ENCODE measurements around the gene ABO. TPM values are rescaled to one million over a fixed set of nuclear protein-coding genes. Genes with fewer than 3 reads are reported as not detected.
"Not testable (repeated sequence)": the region's sequence is repeated elsewhere in the genome, so short reads cannot be mapped to it uniquely, and the experiment has no call there.

ABO gene
- polyA plus RNA-seq, 10 donors: 0.31 to 4.5 (median 1.9) TPM

DNA sequence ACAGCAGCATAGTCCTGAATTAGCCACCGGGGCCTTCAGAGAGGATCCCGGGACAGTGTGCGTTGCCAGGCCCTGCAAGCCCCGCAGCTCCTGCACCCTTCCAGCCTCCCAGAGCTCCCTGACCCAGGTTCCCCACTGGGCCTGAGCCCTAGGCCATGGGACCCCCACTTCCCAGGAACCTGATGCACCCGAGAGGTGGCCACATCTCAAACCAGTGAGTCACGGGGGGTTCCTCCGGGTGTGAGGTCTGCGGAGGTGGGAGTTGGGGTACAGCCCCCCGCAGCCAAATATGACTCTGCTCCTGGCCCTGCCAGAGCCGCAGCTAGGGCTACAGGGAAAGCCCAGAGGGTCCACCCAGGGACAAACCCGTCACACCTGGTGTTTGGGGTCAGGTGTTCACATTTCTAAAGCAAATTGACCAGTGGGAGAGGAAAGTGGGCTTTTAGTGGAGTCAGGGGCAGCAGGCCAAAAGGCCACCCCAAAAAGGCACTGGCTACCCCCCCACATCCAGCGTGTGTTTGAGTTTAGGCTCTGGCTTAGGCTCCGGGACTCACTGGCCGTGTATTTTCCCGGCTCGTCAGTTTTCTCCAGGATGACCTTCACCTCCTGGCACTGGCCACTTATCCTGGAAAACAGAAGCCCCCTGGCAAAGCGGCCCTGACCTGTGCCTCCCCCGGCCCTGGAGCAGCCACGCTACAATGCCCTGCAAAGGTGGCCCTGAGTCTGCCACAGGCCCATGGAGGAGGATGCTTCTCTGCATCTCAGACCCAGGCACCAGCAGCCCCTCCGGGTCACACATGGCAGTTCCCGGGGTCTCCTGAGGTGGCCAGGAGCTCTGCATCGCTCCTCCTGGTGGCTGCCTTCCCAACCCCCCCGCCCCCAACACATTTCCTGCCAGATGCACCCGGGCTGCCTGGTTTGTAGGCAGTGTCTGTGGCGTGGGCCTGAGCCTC, 48.5 kb downstream of the ABO start:
- no peak for DNase-seq

DNA sequence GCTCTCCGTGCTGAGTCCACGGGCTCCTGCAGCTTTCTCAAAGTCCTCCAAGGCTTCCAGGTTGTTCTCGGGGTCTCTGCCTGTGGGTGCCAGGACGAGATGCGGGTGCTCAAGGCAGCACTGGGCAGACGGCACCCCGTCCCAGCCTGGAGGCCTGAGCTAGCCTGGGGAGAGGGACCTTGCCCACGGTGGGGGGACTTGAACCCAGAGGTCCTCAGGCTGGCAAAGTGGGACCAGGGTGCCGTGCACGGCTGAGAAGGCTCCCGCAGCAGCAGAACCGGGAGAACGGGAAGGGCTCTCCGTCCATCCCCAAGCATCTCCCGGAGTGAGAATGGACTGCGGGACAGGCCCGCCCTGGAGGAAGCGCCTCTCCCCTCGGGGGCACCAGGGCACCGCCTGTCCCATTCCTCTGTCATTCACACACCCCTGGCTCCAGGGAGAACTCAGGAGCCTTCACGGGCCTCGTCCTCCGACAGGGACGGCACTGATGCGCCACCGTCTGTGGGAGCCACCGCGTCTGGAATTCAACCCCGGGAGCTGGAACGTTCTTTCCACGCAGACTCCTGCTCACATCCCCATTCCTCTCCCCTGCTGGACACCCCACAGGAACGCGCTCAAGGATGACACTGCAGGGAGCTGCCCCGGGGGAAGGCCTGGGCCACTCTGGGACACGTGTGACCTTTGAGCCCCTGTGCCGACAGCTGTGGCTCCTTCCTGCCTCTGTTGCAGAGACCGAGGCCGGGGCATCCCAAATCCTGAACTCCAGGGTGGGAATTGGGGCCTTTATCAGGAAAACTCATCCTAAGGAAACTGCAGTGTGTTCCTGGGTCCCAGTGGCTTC, 49.6 kb downstream of the ABO start:
- DNase-seq: no peak

DNA sequence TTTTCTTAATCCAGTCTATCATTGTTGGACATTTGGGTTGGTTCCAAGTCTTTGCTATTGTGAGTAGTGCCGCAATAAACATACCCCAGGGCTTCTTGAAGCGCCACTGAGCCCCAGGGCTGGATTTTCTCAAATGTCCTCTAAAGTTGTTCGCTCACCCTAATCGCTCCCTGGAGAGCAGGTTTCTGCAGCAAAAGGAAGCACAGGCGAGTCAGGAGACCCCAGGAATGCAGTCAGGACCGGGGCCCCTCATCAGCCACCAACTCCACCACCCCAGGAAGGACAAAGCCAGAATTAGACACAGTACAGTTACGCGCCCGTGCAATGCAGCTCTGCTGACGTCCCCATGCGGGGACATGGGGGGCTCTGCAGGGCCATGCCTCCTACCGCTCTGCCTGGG, 50.2 kb downstream of the ABO start:
- DNase-seq: no peak

DNA sequence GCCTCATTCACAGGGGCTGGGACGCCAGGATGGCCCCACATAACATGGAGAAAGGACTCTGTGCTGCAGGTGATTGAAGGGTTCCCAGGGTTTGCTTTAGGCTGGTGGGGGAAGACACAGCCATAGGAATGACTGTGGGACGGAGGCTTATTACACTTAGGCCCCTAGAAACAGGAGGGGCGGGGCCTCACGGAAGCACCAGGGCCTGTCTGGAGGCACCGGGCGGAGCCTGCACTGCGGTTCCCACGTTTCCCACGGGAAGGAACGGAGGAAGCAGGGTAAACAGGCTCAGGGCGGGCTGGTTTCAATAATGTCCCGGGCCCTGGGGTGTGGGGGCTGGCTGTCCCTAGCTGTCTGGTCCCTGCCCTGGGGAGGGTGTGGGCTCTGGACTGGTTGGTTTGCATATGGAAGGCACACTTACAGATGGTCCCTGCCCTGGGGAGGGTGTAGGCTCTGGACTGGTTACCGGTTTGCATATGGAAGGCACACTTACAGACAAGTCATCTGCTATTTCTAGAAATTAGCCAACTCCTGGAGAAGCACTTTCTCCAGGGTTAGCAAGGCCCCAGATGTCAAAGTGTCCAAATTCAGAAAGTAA, 51.7 kb downstream of the ABO start:
- DNase-seq: peak in 1 of 3 donors; percentile 26

DNA sequence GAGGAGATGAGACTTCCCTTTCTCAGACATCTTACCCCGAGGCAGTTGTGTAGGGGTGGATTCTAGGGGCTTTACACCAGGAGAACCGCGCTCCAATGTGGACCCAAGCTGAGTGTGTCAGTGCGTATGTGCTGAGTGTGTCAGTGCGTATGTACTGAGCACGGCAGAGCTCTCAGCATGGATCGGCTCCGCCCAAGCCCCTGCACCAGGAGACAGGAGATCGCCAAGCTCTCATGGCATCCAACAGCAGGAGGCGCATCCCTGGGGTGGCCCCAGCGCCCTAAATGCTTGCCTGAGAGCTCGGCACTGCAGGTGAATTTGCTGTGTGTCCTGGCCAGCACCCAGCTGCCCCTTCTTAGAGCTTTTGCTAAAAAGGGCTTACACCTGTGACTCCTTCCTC, 53.0 kb downstream of the ABO start:
- DNase-seq: not testable (repeated sequence)

- no peak for DNase-seq
Measured at GRCh38 chr9:133221177-133221809, 53.7 kb downstream of the ABO start.

GRCh38 chr9:133218049-133218975, 56.7 kb downstream of the ABO start:
- DNase-seq: not testable (repeated sequence)

- not testable (repeated sequence) for DNase-seq
Measured at GRCh38 chr9:133217333-133217988, 57.5 kb downstream of the ABO start.

- DNase-seq: not testable (repeated sequence)
Measured at GRCh38 chr9:133214276-133214675, 60.7 kb downstream of the ABO start.

- no peak for DNase-seq
Measured at GRCh38 chr9:133210609-133211008, 64.4 kb downstream of the ABO start.

GRCh38 chr9:133210202-133210532, 64.8 kb downstream of the ABO start:
- no peak for DNase-seq

DNA sequence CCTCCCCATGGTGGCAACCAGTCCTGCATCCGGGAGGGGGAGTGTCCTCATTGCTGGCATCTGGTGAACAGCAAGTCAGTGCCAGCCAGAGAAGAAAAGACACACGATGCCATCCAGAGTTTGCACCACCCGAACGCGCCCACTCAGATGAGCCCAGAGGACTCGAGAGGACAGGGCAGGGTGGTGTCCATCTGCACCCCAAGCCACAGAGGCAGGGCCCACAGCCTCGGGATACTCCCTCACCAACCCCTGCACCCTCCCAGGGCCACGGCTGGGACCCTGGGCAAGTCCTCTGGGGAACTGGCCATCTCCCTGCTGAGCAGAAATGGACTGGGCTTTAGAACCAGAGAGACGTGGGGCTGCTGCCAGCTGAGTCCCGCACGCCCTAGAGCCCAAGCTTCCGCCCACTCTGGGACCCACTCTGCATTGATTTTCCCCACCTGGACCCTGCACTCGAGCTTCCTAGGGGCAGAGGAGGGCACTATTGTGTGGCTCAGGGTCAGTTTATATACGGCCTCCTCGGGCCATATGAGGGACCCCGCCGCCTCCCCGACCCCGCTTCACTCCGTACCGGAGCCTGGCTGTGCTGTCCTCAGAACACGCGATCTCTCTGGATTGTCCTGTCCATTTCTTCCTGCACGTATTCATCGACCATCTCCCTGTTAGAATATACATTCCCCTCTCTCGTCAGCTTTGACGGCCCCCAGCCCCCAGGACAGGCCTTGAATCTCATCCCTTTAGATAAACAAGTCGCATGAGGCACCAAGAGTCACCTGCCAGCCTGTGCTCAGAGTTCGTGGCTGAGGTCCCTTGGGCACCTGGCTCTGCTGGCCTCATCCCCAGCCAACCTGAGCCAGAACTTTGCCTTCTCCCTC, 65.4 kb downstream of the ABO start:
- not testable (repeated sequence) for DNase-seq

DNA sequence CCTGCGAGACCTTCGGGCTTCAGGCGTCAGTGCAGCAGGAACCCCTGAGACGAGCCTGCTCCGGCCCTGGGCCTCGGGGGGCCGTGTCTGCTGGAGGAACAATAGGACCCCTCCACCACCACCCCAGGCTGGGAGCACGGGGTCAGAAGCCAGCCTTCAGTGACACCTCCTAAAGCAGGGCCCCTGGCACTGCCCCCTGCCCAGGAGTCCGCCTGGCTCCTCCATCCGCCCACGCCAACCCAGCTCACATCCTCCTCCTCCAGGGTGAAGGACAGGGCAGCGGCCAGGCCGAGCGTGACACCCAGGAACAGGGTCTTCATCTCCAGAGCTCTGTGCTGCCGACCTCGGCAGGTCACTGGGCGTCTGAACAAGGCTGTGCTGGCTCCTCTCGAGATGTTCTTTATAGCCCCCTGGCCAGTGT, 66.1 kb downstream of the ABO start, which contains the start of gene OBP2B:
Gene OBP2B (minus strand): TSS at position 371 of the 421 bp plus-strand sequence. CDS start 51 bp downstream, at position 320.
- not testable (repeated sequence) for DNase-seq

GRCh38 chr9:133208171-133208879, 66.7 kb downstream of the ABO start:
- not testable (repeated sequence) for DNase-seq

GRCh38 chr9:133207540-133208170, 67.3 kb downstream of the ABO start:
- DNase-seq: no peak

GRCh38 chr9:133207021-133207531, 67.9 kb downstream of the ABO start:
- no peak for DNase-seq
